22Rv1 (cell line): ENCODE measurements around the gene SLC1A2.

Experiments used
- ZFX ChIP-seq: fragments of 450-650 bp; IDR thresholded peaks from 2 replicates; pipeline ENCODE4 v1.6.1; 2017; ENCODE audit warnings: antibody characterized with exemption, borderline replicate concordance
- TF ChIP-seq, protein P1 (sequence below): fragments of 450-650 bp; IDR thresholded peaks from 2 replicates; pipeline ENCODE4 v1.5.1; 2017; ENCODE audit warnings: mild to moderate bottlenecking

DNA sequence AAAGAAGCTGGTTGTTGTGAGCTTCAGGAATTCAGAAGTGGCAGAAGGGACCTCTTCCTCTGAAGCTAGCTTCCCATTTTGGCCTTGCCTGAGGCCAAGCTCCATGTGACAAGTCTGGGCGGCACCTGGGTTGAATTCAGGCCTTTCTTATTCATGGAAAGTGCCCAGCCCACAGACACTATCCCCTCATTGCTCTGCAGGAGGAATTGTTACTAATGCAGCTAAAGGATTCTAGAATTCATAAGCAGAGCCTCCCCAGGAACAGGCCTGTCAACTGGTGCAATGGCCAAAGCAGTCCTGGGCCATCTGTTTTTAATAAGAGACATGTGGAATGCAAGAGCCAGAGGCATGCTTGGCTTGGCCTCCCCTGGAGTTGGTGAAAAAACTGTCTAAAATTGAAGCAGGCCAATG lies 71.4 kb downstream of the SLC1A2 start:
- TF ChIP-seq, protein P1, sequence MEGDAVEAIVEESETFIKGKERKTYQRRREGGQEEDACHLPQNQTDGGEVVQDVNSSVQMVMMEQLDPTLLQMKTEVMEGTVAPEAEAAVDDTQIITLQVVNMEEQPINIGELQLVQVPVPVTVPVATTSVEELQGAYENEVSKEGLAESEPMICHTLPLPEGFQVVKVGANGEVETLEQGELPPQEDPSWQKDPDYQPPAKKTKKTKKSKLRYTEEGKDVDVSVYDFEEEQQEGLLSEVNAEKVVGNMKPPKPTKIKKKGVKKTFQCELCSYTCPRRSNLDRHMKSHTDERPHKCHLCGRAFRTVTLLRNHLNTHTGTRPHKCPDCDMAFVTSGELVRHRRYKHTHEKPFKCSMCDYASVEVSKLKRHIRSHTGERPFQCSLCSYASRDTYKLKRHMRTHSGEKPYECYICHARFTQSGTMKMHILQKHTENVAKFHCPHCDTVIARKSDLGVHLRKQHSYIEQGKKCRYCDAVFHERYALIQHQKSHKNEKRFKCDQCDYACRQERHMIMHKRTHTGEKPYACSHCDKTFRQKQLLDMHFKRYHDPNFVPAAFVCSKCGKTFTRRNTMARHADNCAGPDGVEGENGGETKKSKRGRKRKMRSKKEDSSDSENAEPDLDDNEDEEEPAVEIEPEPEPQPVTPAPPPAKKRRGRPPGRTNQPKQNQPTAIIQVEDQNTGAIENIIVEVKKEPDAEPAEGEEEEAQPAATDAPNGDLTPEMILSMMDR: no peak
- TF ChIP-seq ZFX: no peak
